Endothelial cell (in vitro differentiated cells): Measurements from ENCODE around the gene OR10D3. TPM values are rescaled to one million over a fixed set of nuclear protein-coding genes. Genes with fewer than 3 reads are reported as not detected.

Experiments
- DNase-seq: peaks from one replicate; pipeline ENCODE4 v3.0.0; 2021; ENCODE audit warnings: low spot score
- H3K27ac Mint-ChIP-seq: one replicate; pipeline ENCODE4 v1.8.0; 2021; ENCODE audit warnings: mixed read lengths, inconsistent platforms; ENCODE audit not compliant: unreplicated experiment
- H3K27me3 Mint-ChIP-seq: one replicate; pipeline ENCODE4 v1.8.0; 2021; ENCODE audit warnings: mild to moderate bottlenecking, moderate library complexity, mixed read lengths, inconsistent platforms; ENCODE audit not compliant: unreplicated experiment
- H3K36me3 Mint-ChIP-seq: one replicate; pipeline ENCODE4 v1.8.0; 2021; ENCODE audit warnings: mild to moderate bottlenecking, low read depth, mixed read lengths, inconsistent platforms; ENCODE audit not compliant: unreplicated experiment
- H3K4me1 Mint-ChIP-seq: one replicate; pipeline ENCODE4 v1.8.0; 2021; ENCODE audit warnings: mild to moderate bottlenecking, mixed read lengths, inconsistent platforms; ENCODE audit not compliant: unreplicated experiment
- H3K4me3 Mint-ChIP-seq: one replicate; pipeline ENCODE4 v1.8.0; 2021; ENCODE audit warnings: mild to moderate bottlenecking, mixed read lengths, inconsistent platforms; ENCODE audit not compliant: unreplicated experiment
- H3K9me3 Mint-ChIP-seq: one replicate; pipeline ENCODE4 v1.8.0; 2021; ENCODE audit warnings: mixed read lengths, inconsistent platforms; ENCODE audit not compliant: unreplicated experiment
- CTCF ChIP-seq: fragments of 200-600 bp; sonication (generic); IDR thresholded peaks from one replicate; pipeline ENCODE4 v1.5.0; 2021; ENCODE audit warnings: antibody characterized with exemption; ENCODE audit not compliant: unreplicated experiment
- long read RNA-seq: library from polyadenylated mRNA; unstranded; transcript quantifications from one replicate; pipeline ENCODE4 v2.0.0, GENCODE V29; 2020; ENCODE audit not compliant: unreplicated experiment
- total RNA-seq: library from RNA; stranded (reverse); fragmentation: NEBNext Ultra II Directional; extraction: Animal tissue kit (Norgen Biotek cat#: 25700); gene quantifications from one replicate; pipeline ENCODE4 v1.2.1, GENCODE V29; 2021; ENCODE audit not compliant: unreplicated experiment

OR10D3 gene
- total RNA-seq = 0.67 TPM
- long read RNA-seq = 0 reads

- no peak within 1 kb of the TSS for H3K27ac Mint-ChIP-seq
- no peak for TF ChIP-seq CTCF
Observed at GRCh38 chr11:124183068-124183467, at the start of gene OR10D3. TSS of gene OR10D3 (plus strand) at chr11:124183345. CDS start at chr11:124185270, 1,925 bp downstream.

GRCh38 chr11:124143034-124143433 is 40.1 kb upstream of the OR10D3 start:
- Mint-ChIP-seq H3K36me3 (peaks cover 66% of the 10 kb centered on the region), H3K27ac (no peak overlapping the region)

More at GRCh38 chr11:124183068-124183467, at the start of gene OR10D3:
- Mint-ChIP-seq H3K4me3 (no peak within 1 kb of the TSS), H3K36me3 (no peaks in the 10 kb centered on the region), H3K4me1 (peaks cover 6% of the 10 kb centered on the region), H3K9me3 (no peaks in the 10 kb centered on the region), H3K27me3 (peaks cover 6% of the 10 kb centered on the region)
- no peak for DNase-seq

GRCh38 chr11:124147951-124148350 is 35.2 kb upstream of the OR10D3 start:
- no peak overlapping the region for H3K4me3 Mint-ChIP-seq
- no peak overlapping the region for H3K27ac Mint-ChIP-seq
- TF ChIP-seq CTCF = no peak
- H3K36me3 Mint-ChIP-seq = peaks cover 29% of the 10 kb centered on the region
- no peaks in the 10 kb centered on the region for H3K9me3 Mint-ChIP-seq
- no peak for DNase-seq
- H3K27me3 Mint-ChIP-seq = no peaks in the 10 kb centered on the region
- no peaks in the 10 kb centered on the region for H3K4me1 Mint-ChIP-seq

More at GRCh38 chr11:124143034-124143433, 40.1 kb upstream of the OR10D3 start:
- H3K4me3 Mint-ChIP-seq = no peak overlapping the region
- no peaks in the 10 kb centered on the region for H3K27me3 Mint-ChIP-seq
- TF ChIP-seq CTCF = no peak
- no peak for DNase-seq
- no peaks in the 10 kb centered on the region for H3K9me3 Mint-ChIP-seq
- no peaks in the 10 kb centered on the region for H3K4me1 Mint-ChIP-seq

GRCh38 chr11:124150684-124151083 is 32.5 kb upstream of the OR10D3 start:
- no peak for TF ChIP-seq CTCF
- no peak overlapping the region for H3K27ac Mint-ChIP-seq
- DNase-seq = no peak
- peaks cover 17% of the 10 kb centered on the region for H3K36me3 Mint-ChIP-seq
- no peaks in the 10 kb centered on the region for H3K4me1 Mint-ChIP-seq
- no peak overlapping the region for H3K4me3 Mint-ChIP-seq
- H3K27me3 Mint-ChIP-seq = no peaks in the 10 kb centered on the region
- no peaks in the 10 kb centered on the region for H3K9me3 Mint-ChIP-seq

- no peak for DNase-seq
- TF ChIP-seq CTCF = peak; percentile 60
- Mint-ChIP-seq H3K27ac (no peak overlapping the region), H3K9me3 (no peaks in the 10 kb centered on the region), H3K4me1 (peaks cover 2% of the 10 kb centered on the region), H3K27me3 (no peaks in the 10 kb centered on the region), H3K36me3 (peaks cover 7% of the 10 kb centered on the region), H3K4me3 (no peak overlapping the region)
Observed at GRCh38 chr11:124152770-124153407, 30.3 kb upstream of the OR10D3 start.
